Rectal smooth muscle tissue (tissue), 1 donor: ENCODE results near the gene RASA3.
"Not testable (repeated sequence)": the region's sequence is repeated elsewhere in the genome, so short reads cannot be mapped to it uniquely, and the experiment has no call there.

Source experiments
- H3K27ac ChIP-seq: one replicate; pipeline ENCODE4 v1.7.0; 2013; ENCODE audit warnings: low read depth, low read length, inconsistent platforms
- H3K27me3 ChIP-seq: one replicate; pipeline ENCODE4 v1.7.0; 2013; ENCODE audit warnings: low read length; ENCODE audit not compliant: control insufficient read depth, insufficient read depth
- H3K36me3 ChIP-seq: one replicate; pipeline ENCODE4 v1.7.0; 2013; ENCODE audit warnings: low read length; ENCODE audit not compliant: control insufficient read depth, insufficient read depth
- H3K4me1 ChIP-seq: one replicate; pipeline ENCODE4 v1.7.0; 2013; ENCODE audit warnings: low read length; ENCODE audit not compliant: control insufficient read depth, insufficient read depth
- H3K4me3 ChIP-seq: one replicate; pipeline ENCODE4 v1.7.0; 2013; ENCODE audit warnings: low read length
- H3K9ac ChIP-seq: one replicate; pipeline ENCODE4 v1.7.0; 2013; ENCODE audit warnings: low read length

Gene RASA3

GRCh38 chr13:114109641-114110041 lies 22.8 kb downstream of the RASA3 start:
- H3K4me1 ChIP-seq = peaks cover 15% of the 10 kb centered on the region
- no peak overlapping the region for H3K9ac ChIP-seq
- H3K27ac ChIP-seq = peak overlapping the region; percentile 28
- H3K36me3 ChIP-seq = peaks cover 2% of the 10 kb centered on the region
- no peak overlapping the region for H3K4me3 ChIP-seq
- H3K27me3 ChIP-seq = no peaks in the 10 kb centered on the region

- Histone ChIP-seq H3K4me3 (no peak overlapping the region), H3K4me1 (peaks cover 15% of the 10 kb centered on the region), H3K36me3 (peaks cover 2% of the 10 kb centered on the region), H3K9ac (no peak overlapping the region), H3K27ac (peak overlapping the region; percentile 17), H3K27me3 (no peaks in the 10 kb centered on the region)
Observed at GRCh38 chr13:114108894-114109293, 23.5 kb downstream of the RASA3 start.

- H3K9ac ChIP-seq = no peak overlapping the region
- H3K4me1 ChIP-seq = peaks cover 15% of the 10 kb centered on the region
- H3K27ac ChIP-seq = no peak overlapping the region
- peaks cover 2% of the 10 kb centered on the region for H3K36me3 ChIP-seq
- no peak overlapping the region for H3K4me3 ChIP-seq
- H3K27me3 ChIP-seq = no peaks in the 10 kb centered on the region
Observed at GRCh38 chr13:114108141-114108761, 24.2 kb downstream of the RASA3 start.

GRCh38 chr13:114107686-114108081 lies 24.7 kb downstream of the RASA3 start:
- Histone ChIP-seq H3K4me1 (peaks cover 15% of the 10 kb centered on the region), H3K4me3 (no peak overlapping the region), H3K9ac (no peak overlapping the region), H3K36me3 (peaks cover 2% of the 10 kb centered on the region), H3K27me3 (no peaks in the 10 kb centered on the region), H3K27ac (no peak overlapping the region)

- no peaks in the 10 kb centered on the region for H3K27me3 ChIP-seq
- no peak overlapping the region for H3K27ac ChIP-seq
- H3K36me3 ChIP-seq = peaks cover 2% of the 10 kb centered on the region
- peaks cover 15% of the 10 kb centered on the region for H3K4me1 ChIP-seq
- H3K9ac ChIP-seq = no peak overlapping the region
- H3K4me3 ChIP-seq = no peak overlapping the region
Observed at GRCh38 chr13:114106991-114107685, 25.3 kb downstream of the RASA3 start.

GRCh38 chr13:114106526-114106925 lies 25.9 kb downstream of the RASA3 start:
- Histone ChIP-seq H3K27ac (no peak overlapping the region), H3K4me3 (no peak overlapping the region), H3K9ac (no peak overlapping the region), H3K4me1 (peaks cover 12% of the 10 kb centered on the region), H3K27me3 (no peaks in the 10 kb centered on the region), H3K36me3 (peaks cover 2% of the 10 kb centered on the region)

GRCh38 chr13:114105521-114106225 lies 26.8 kb downstream of the RASA3 start:
- Histone ChIP-seq H3K9ac (no peak overlapping the region), H3K36me3 (peaks cover 2% of the 10 kb centered on the region), H3K4me3 (no peak overlapping the region), H3K27ac (peak overlapping the region; percentile 41), H3K27me3 (no peaks in the 10 kb centered on the region), H3K4me1 (peaks cover 17% of the 10 kb centered on the region)

GRCh38 chr13:114104655-114105520 lies 27.5 kb downstream of the RASA3 start:
- Histone ChIP-seq H3K4me3 (no peak overlapping the region), H3K27me3 (no peaks in the 10 kb centered on the region), H3K9ac (no peak overlapping the region), H3K36me3 (peaks cover 2% of the 10 kb centered on the region), H3K4me1 (peaks cover 17% of the 10 kb centered on the region), H3K27ac (peak overlapping the region; percentile 41)

GRCh38 chr13:114103801-114104654 lies 28.4 kb downstream of the RASA3 start:
- no peak overlapping the region for H3K27ac ChIP-seq
- no peak overlapping the region for H3K4me3 ChIP-seq
- H3K36me3 ChIP-seq = peaks cover 2% of the 10 kb centered on the region
- H3K4me1 ChIP-seq = peaks cover 17% of the 10 kb centered on the region
- no peak overlapping the region for H3K9ac ChIP-seq
- no peaks in the 10 kb centered on the region for H3K27me3 ChIP-seq

GRCh38 chr13:114103289-114103621 lies 29.2 kb downstream of the RASA3 start:
- not testable (repeated sequence) for H3K9ac ChIP-seq, H3K27ac ChIP-seq, H3K27me3 ChIP-seq, H3K4me3 ChIP-seq, H3K36me3 ChIP-seq
- peaks cover 21% of the 10 kb centered on the region for H3K4me1 ChIP-seq

- Histone ChIP-seq H3K4me3 (no peak overlapping the region), H3K27ac (no peak overlapping the region), H3K36me3 (peaks cover 2% of the 10 kb centered on the region), H3K4me1 (peaks cover 21% of the 10 kb centered on the region), H3K27me3 (no peaks in the 10 kb centered on the region), H3K9ac (no peak overlapping the region)
Observed at GRCh38 chr13:114102521-114103288, 29.7 kb downstream of the RASA3 start.
